HG02623 (cell line): ENCODE measurements around the gene FOXD1.
A peak's percentile ranks its signal among the peaks of the same experiment; 100 is the strongest.
"Not testable (repeated sequence)": the region's sequence is repeated elsewhere in the genome, so short reads cannot be mapped to it uniquely, and the experiment has no call there.

Source experiments
- ATAC-seq: cut with Tn5 transposase; IDR thresholded peaks from one replicate; pipeline ENCODE4 v1.9.1; 2021; ENCODE audit warnings: moderate library complexity; ENCODE audit not compliant: unreplicated experiment

The FOXD1 gene

DNA sequence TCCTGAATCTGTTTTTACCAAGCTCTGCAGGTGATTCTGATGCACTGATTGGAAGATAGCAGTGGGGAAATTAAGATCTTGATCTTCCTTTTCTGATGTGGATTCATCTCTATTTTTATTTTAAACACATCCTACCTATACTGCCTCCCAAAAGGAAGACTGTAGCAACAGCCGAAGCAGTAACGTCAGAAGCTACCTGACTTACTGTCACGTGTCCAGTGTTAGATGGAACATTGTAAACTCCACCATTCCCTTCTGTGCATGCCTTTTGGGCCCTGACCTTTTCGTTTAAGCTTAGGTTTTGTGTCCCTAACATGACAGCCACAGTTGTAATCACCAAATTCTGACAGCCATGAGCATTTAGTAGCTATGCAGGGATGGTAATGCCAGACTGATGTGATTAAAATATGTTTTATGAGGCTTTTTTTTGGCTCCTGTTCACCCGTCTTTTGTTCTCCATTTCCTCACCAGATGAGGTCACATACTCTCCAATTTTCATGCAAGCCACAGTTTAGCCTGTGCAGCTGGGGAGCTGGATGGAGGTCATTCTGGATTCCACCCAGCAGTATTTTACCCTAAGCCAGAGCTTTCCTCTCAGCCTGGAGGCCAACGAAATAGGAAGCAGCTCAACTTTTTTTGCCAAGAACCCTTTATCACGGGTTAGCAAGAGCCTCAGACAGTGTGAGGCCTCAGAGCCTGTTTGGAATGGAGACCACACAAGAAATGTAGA lies 15.6 kb upstream of the FOXD1 start:
- no peak for ATAC-seq

DNA sequence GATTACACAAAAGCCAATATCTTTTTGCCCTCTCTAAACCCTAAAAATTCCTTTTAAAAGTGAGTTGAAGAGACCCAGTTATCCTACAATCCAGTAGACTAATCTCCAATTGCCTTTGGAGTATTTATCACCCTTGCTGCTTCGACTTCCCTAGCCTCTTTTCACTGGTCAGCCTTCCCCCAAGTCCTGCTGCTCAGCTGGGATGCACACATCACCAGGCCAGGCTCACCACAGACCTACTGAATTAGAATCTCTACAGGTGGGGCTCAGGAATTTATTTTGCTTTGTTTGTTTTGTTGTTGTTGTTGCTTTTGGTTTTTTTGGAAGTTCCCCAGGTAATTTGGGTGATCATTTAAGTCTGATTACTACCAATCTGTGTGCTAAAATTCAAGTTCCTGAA lies 11.6 kb upstream of the FOXD1 start:
- no peak for ATAC-seq

DNA sequence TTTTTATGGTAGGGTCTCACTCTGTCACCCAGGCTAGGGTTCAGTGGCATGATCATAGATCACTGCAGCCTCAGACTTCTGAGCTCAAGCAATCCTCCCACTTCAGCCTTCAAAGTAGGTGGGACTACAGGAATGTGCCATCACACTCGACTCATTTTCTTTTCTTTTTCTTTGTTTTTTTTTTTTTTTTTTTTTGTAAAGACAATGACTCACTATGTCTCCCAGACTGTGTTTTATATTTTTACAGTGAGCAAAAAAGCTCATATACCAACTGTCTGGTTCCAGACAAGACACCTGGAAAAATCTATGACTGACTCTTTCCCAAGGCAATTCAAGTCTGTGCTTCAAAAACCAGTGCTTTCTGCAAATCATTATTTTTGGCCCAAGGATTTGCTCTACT lies 10.8 kb upstream of the FOXD1 start:
- no peak for ATAC-seq

DNA sequence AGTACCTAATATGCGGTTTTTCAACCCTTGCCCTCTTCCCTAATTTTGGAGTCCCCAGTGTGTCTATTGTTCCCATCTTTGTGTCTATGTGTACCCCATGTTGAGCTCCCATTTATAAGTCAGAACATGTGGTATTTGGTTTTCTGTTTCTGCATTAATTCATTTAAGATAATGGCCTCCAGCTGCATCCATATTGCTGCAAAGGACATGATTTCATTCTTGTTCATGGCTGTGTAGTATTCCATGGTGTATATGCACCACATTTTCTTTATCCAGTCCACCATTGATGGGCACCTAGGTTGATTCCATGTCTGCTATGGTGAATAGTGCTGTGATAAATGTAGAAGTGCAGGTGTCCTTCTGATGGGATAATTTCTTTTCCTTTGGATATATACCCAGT lies 7.9 kb upstream of the FOXD1 start:
- not testable (repeated sequence) for ATAC-seq

DNA sequence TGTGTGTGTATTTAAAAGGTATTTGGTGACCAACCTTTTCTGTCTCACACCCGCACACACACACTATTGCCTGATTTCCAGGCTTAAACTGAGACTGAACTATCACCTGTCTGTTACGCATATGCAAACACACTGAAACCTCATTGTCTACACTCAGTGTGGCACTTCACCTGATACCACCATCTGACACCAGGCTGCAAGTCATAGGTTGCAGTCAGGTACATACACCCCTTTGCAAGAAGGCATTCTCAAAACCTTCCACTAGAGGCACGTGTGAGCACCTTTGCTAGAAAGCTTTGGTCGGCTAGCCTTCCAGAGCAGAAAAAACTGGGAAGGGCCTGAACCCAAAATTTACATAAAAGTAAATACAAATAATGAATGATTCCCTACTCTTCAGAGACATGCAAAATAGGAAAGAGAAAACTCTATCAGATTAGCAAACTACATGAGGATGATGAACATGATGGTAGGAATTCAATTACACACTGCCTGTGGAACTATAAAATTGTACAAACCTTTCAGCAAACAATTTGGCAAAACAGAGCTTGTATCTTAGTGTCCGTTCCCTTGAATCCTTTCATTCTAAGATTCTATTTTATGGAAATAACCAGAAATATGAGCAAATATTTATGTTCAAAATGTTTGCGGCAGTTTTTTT lies 5.9 kb upstream of the FOXD1 start:
- peak; percentile 68 for ATAC-seq

DNA sequence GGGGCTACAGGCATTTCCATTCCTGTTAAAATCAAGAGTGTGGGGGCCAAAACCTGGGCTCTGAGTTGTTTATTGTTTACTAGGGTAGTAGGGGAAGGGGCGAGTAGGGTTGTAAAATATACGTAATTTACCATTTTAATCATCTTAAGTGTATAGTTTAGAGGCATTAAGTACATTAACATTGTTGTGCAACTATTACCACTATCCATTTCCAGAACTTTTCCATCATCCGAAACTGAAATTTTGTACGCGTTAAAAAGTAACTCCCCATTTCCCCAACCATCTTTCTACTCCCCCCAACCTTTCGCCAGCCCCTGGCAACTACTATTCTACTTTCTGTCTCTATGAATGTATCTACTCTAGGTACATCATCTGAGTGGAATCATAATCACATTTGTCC lies 3.6 kb upstream of the FOXD1 start:
- no peak for ATAC-seq

DNA sequence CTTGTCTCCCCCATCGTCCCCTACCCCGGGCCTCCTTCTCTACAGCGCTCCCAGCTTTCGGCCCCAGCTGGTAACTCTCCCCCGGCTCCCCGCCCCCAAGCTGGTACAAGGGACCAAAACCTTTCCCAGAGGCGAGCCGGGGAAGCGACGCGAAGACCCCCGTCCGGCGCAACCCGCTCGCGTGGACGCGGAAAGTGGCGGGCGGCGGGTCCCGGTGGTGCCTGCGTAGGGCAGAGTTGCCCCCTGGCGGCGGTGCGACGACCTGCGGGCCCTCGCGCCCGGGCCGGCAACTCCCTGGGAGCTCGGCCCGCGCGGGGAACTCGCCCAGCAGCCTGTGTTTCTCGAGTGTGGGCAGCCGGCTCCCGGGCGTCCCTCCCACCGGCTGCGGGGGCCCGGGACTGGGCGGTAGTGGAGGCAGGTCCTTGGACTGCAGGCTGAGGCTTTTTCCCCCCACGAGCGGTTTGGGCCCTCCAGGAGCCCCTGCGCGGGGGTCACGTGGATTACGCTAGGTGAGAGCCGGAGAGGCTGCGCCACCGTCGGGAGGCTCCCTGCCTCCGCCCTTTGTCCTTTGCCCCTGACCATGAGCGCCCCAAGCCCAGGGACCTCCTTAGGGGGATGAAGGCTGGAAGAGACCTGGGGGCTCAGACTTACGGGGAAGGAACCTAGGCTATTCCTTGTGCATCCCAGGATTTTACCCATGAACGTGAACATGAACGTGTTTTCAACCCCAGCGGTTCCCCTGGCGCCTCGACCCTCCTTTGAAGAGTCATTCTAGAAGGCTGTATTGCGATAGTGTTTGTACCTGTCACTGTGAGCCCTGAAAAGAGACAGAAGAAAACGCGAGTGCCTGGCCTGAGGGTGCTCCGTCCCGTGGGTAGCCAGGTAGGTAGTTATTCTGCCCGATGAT lies 2.9 kb upstream of the FOXD1 start:
- ATAC-seq = no peak

DNA sequence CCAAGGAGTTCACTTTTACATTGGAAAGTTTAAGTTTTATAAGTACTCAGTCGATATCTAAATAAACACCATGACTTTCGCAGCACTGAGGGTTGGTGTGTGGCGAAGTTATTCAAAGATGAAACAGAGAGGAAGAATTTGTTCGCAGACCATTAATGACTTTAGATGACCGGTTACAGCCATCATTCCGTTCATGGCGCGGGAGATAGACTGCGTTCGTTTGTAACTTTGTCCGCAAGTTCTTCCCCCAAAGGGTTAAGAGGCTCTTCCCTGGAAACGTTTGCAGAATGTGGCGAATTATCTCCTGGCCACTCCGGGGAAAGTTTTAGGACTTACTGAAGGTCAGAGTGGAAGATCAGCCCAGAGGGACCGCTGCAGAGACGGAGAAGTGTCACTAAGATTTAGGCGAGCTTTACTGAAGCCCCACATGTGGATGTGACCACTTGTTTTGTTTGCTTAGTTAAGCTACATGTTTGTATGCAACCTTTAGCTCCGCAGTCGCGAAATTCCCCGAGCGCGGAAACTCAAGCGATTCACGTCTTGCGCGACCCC lies 2.2 kb upstream of the FOXD1 start:
- no peak for ATAC-seq

DNA sequence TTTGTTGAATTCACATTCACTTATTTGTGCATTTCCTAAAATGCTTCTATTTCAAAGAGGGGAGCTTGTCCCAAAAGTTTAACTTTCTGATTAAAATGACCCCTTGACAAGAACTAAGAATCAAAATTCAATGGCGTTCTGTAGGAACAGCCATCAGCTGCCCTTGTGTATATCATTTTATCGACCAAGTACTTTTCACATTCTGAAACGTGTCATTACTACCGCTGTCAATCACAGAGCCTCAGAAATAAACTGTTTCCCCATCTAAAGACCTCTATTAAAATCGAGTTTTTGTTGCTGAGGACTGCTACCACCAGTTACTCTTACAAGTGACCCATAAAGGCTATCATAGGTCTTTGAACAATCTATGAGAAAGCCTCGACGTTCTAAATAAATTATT lies 1.6 kb upstream of the FOXD1 start:
- ATAC-seq = no peak

DNA sequence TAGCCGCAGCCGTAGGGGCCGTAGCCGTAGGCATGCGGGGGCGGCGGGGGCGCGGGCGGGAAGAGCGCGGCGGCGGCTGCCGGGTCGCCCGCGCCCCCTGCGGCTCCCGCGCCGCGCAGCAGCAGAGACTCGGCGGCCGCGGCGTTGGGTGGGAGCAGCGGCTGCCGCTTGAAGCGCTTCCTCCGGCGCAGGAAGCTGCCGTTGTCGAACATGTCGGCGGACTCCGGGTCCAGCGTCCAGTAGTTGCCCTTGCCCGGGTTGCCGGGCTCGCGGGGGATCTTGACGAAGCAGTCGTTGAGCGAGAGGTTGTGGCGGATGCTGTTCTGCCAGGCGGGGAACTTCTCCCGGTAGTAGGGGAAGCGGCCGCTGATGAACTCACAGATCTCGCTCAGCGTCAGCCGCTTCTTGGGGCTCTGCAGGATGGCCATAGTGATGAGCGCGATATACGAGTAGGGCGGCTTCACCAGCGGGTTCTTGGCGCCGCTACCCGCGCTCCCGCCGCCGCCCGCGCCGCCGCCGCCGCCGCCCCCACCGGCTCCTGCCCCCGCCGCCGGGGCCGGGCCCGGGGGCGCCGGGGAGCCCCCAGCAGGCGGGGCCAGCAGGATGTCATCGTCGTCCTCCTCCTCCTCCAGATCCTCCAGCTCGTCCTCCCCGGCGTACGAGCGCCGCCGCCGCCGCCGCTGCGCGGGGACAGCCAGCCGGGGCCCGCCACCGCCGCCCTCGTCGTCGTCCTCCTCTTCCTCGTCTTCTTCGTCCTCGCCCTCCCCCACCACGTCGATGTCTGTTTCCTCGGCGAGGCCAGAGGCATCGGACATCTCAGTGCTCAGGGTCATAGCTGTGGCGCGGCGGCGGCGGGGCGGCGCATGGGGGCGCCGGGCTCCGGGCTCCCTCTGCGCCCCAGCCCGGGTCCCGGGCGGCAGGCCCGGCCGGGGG lies 781 bp downstream of the FOXD1 start:
- ATAC-seq = no peak

DNA sequence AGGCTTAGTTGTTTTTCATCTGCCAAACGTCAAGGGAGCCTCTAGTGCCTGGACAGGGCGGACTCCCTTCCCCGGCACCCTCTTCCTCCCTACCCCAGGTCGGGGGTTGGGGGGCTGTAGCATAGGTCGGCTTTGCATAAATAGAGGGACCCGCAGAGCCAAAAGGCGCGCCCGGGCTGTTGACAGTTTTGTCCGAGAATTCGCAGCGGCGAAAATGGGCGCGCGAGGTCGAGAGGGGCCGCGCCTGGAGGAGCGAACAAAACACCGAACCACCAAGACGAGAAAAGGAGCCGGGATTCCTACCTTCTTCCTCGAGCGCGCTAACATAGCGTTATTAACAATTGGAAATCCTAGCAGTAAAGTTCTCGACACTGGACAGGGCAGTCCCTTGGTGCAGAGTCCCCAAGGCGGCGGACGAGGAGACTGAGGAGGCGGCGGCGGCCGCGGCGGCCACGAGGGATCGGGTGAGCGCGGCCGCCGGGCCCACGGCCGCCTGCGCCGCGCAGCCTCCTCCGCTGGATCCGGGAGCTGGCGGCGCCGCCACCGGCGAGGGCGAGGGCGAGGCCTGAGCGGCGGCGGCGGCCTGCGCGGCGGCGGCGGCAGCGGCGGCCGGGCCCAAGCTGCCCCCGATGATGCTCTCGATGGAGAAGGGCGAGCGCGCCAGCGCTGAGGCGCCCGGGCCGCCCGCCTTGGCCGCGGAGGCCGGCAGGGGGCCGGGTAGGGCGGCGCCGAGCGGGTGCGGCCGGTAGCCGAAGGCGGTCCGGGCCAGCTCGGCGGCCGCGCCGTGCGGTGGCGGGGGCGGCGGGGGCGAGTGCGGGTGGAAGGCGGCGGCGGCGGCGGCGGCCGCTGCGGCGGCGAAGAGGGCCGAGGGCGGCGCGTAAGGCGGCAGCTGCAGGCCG lies 1.7 kb downstream of the FOXD1 start:
- ATAC-seq = no peak

DNA sequence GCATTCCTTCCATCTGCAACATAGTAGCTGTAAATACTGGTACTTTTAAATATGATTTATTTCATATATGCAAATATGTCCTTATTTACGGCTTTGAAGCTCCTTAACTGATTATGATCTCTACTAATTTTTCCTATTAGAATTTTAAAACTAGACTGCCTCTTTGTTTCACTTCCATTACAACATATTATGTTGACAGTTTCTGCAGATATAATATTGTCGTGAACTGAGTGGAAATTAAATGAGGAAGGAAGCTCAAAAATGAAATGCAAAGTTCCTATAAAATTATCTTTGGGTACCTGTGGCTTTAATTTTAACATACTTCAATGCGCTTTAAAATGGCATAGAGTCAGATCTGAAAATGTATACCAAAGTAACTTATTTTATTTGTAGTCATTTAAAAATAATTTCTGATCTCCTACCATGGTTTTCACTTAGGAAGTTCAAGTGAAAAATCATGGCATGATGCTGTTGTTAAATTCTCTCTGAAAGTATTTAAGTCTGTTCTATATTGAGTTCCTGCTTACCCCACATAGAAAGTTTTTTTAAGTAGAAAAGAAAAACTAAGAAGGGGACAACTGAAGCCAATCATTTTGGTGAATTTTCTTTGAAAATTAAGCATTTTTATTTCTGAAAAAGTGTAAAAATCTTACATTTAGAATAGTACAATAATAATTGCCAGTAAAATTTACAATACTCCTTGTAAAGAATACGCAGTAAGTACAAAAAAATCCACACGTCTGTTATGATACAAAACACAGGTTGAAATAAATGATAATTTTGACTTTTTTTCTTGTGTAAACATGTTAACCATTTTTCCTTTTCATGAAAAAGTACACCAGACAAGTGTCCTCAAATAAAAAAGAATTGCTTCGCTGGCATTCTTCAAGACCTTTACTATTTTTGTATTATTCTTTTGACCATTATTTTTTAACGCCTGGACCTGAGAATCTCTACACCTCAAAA lies 2.6 kb downstream of the FOXD1 start:
- ATAC-seq = no peak

DNA sequence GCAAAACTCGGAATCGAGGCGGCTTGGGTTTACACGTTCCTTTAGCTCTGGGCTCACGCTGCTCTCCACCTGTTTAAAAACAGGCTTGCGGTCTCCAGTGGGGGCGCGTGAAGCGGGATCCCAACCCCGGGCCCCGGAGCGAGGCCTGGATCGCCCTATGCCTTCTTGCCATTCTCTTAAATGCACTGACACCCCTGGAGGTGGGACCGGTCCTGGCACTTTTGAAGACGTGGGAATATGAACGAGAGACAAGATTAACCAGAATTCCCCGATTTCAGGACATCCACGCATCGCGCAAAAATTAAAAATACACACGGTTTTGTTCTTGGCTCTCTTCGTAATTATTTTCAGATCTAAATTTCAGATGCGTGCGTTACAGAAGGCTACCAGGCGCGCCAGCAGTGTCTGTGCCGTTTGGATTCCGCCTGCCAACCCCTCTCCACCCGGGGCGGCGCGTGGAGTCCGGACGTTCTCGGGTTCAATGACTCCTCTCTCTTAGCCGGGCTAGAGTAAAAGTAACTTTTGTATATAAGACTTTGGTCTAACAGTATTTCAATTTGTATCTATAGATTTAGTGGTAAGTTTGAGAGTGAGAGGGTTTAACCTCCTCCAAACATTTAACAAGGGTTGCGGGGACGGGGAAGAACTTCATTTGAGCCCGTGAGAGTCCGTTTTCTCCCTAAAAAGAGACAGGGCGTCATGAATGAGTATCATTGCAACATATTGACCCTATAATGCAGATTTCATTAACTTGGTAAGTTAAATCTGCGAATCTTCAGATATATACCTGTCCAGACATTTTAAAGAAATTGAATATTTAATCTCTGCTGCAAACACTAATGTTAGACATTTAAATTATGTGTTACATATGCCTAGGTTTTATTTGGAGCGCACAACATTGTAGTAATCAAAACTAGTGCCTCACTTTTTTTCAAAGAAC lies 3.8 kb downstream of the FOXD1 start:
- ATAC-seq = no peak

DNA sequence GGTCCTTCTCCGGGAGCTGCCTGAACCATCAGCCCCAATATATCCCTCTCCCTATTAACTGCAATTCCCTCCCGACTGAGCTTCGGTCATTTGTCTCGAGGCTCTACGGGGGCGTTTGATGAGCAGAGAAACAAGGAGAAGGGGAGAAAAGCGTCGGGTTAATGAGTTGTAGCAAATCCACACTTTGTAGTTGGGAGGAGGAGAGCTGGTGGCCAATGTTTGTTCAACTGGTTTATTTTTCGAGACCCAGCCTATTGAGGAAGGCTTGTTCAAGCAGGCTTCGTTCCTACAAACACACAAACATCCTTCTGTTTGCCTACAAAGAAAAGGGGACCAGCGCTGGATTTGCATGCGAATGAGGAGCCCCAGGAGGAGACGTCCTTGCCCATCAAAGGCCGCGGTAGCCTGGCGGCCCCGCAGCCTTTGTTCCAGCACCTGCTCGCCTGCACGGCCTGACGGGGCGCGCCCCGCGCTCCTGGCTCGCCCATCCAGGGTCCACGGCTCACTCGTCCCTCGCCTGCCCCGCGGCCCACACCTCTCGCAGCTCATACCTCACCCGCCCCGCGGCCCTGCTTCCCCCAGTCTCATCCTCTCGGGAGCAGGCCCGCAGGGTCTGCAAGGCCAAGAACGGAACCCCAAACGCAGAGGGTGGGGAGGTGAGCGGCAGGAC lies 4.6 kb downstream of the FOXD1 start:
- ATAC-seq = no peak

DNA sequence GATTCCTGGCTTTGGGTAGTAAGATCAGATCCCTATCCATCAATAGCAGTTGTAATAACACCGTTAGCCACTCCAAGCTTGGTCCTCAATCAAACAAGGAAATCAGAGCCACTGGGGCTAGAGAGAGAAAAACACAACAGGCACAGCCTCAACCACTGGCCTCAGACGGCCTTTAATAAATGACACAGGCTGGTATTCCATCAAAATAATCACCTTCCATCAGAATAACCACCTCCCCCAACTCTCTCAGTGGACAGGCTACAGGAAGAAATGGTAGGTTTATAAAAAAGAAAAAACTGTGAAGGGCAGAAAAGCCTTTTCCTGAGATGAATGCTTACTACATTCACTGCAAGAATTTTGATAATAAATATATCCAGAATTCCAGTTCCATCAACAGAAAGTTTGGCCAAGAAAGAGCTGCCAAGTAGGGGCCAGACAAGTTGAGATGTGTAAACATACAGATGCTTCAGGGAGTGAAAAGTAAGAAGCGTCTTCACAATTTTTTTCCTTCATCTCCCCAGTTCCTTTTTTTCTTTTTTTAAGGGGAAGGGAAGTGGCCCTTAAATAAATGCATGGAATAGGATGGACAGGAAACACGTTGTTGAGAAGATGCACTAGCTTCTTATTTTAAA lies 5.5 kb downstream of the FOXD1 start:
- no peak for ATAC-seq

DNA sequence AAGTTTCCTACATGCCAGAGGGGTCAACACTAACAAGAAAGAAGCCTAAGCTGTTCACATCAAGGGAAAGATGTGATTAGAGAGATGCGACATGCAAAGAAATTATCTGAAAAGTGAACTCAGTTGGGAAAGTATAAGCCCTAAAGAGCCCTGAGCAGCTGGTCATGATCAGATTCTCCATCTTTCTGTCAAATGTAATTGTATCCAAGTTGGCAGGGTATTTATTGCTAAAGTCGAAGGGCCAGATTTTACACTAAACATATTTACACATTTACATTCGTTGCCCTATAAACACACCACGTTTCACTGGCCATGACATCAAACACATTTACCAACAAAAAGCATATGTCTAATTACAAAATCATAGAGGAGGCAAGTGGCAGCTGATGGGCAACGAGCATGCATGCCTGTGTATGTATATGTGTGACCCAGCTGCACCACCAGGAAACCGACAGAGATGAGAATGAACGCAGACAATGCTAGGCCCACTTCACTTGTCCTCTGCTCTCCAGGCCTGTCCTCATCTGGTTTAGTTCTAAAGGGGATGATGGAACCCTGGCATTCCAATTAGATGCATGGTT lies 6.3 kb downstream of the FOXD1 start:
- no peak for ATAC-seq
